ENCODE results near the gene MX2. TPM values are rescaled to one million over a fixed set of nuclear protein-coding genes. Genes with fewer than 3 reads are reported as not detected.

The MX2 gene
- total and polyA plus RNA-seq, 2 of the 4 experiments (the other 2 are of a cell fraction): 0.53 to 0.54 TPM

GRCh38 chr21:41315726-41316125 lies 46.1 kb upstream of the MX2 start:
- H2BK5ac ChIP-seq (ENCODE audit: low read depth, low read length, poor library complexity, severe bottlenecking): no peak overlapping the region
- H2AK5ac ChIP-seq (ENCODE audit: low read depth, low read length): no peak overlapping the region
- intact Hi-C loops (cut with micrococcal nuclease) (no loop called here), dilution Hi-C loops (cut with HindIII; ENCODE audit: low sequenced_read_pairs, unreplicated experiment) (no loop called here), in situ Hi-C loops (cut with MboI; ENCODE audit: low sequenced_read_pairs) (no loop called here)
- H3K23ac ChIP-seq (ENCODE audit: low read depth, low read length): no peak overlapping the region
- H3K79me1 ChIP-seq (ENCODE audit: low read depth in 1 of 2, low read length in 2 of 2): no peaks in the 10 kb centered on the region
- 94% methylated on average over 3 of the region's 6 CpGs; no CpG with 5 or more reads in 1 of the 2 experiments for WGBS, 2 experiments (ENCODE audit: extremely low coverage in 2 of 2, insufficient read length in 1 of 2)
- H3K9me1 ChIP-seq (ENCODE audit: insufficient read depth, low read length): no peaks in the 10 kb centered on the region
- H3K4me1 ChIP-seq (ENCODE audit: control insufficient read depth, insufficient read depth, low read length): no peaks in the 10 kb centered on the region
- no peak overlapping the region for H2BK120ac ChIP-seq (ENCODE audit: low read depth, low read length)
- H2AFZ ChIP-seq (replicated peaks; ENCODE audit: low read length, poor library complexity): no peak overlapping the region
- ChIA-PET CTCF (no interaction called here), POLR2A (ENCODE audit: unreplicated experiment) (no interaction called here)
- no peak overlapping the region for H3K18ac ChIP-seq (ENCODE audit: low read depth, low read length)
- H2BK20ac ChIP-seq (ENCODE audit: low read depth, low read length): no peak overlapping the region
- peaks cover 36% of the 10 kb centered on the region for H3K27me3 ChIP-seq (ENCODE audit: control insufficient read depth, insufficient read depth, low read length)
- no peaks in the 10 kb centered on the region for H3K36me3 ChIP-seq (ENCODE audit: control insufficient read depth, insufficient read depth, low read length)
- BruUV-seq (replicated peaks): no TSS peak
- H3K14ac ChIP-seq (replicated peaks; ENCODE audit: low read depth, low read length): no peak overlapping the region
- no peak overlapping the region for H4K5ac ChIP-seq (ENCODE audit: low read depth, low read length)
- no peak overlapping the region for H4K8ac ChIP-seq (ENCODE audit: low read depth in 2 of 2, low read length in 2 of 2)
- DNase-seq: no peak
- no peak overlapping the region for H3K4me2 ChIP-seq (ENCODE audit: low read depth, low read length)
- no peak overlapping the region for H3K4me3 ChIP-seq (ENCODE audit: insufficient read depth, low read depth, low read length)
- H3K4ac ChIP-seq (ENCODE audit: low read depth, low read length): no peak overlapping the region
- TF ChIP-seq FOS (IDR thresholded peaks at IDR 0.05; ENCODE audit: low read depth, low read length) (no peak), MXI1 (IDR thresholded peaks at IDR 0.05; ENCODE audit: borderline replicate concordance, low read depth, low read length) (no peak), NFE2L2 (IDR thresholded peaks at IDR 0.05; ENCODE audit: low read depth, low read length) (no peak), CEBPB (IDR thresholded peaks at IDR 0.05; ENCODE audit: low read depth, low read length) (no peak), CTCF (conservative IDR thresholded peaks at IDR 0.05; ENCODE audit: low read depth, low read length) (no peak)
- no peak overlapping the region for H2BK15ac ChIP-seq (ENCODE audit: low read depth, low read length)
- no peaks in the 10 kb centered on the region for H3K9me3 ChIP-seq (ENCODE audit: control insufficient read depth, insufficient read depth, low read length)
- H3K9ac ChIP-seq (ENCODE audit: low read depth, low read length): no peak overlapping the region
- no peak overlapping the region for H3K56ac ChIP-seq (ENCODE audit: extremely low read depth, insufficient read depth, low read length)
- H4K20me1 ChIP-seq (ENCODE audit: insufficient read depth, low read length): no peaks in the 10 kb centered on the region
- no peak overlapping the region for H2AK9ac ChIP-seq (replicated peaks; ENCODE audit: low read depth, low read length, poor library complexity)
- no peak overlapping the region for H4K91ac ChIP-seq (ENCODE audit: insufficient read depth, low read depth, low read length)
- no peak for ATAC-seq (ENCODE audit: low read depth)
- no peak overlapping the region for H3K27ac ChIP-seq (ENCODE audit: insufficient read depth, low read length)
